Measurements from ENCODE around the gene KBTBD4. TPM values are rescaled to one million over a fixed set of nuclear protein-coding genes. Genes with fewer than 3 reads are reported as not detected.

KBTBD4 gene
- total RNA-seq, 1 experiment from 2014 or later, result 13.2 TPM

GRCh38 chr11:47541070-47541469 lies 37.7 kb downstream of the KBTBD4 start:
- Histone ChIP-seq H2AFZ (ENCODE audit: low read depth, low read length, poor library complexity, severe bottlenecking) (no peak overlapping the region), H3K36me3 (ENCODE audit: control insufficient read depth in 1 of 2, insufficient read depth in 2 of 2, low read length in 2 of 2) (no peaks in the 10 kb centered on the region; a peak in 1 of 4 replicates), H3K79me2 (ENCODE audit: insufficient read depth, low read length) (peaks cover 100% of the 10 kb centered on the region), H3K4me3 (replicated peaks in 1 of 2; ENCODE audit: low read depth in 1 of 2, low read length in 2 of 2) (no peak overlapping the region), H3K9me3 (ENCODE audit: control insufficient read depth in 1 of 2, insufficient read depth in 1 of 2, low read depth in 1 of 2, low read length in 2 of 2) (no peaks in the 10 kb centered on the region), H3K9ac (ENCODE audit: low read length) (no peak overlapping the region), H3K27me3 (ENCODE audit: insufficient read depth, low read length) (no peaks in the 10 kb centered on the region), H3K4me1 (ENCODE audit: control insufficient read depth in 1 of 2, insufficient read depth in 2 of 2, low read length in 2 of 2) (peaks cover 14 to 35% of the 10 kb centered on the region in 2 experiments; a peak in 3 of 4 replicates), H4K20me1 (ENCODE audit: insufficient read depth) (peaks cover 27% of the 10 kb centered on the region; the same call in 1 of the 2 replicates), H3K9me2 (ENCODE audit: insufficient read depth) (no peaks in the 10 kb centered on the region), H3K4me2 (ENCODE audit: low read length) (peak overlapping the region; percentile 52), H3K27ac (ENCODE audit: low read depth, low read length) (no peak overlapping the region)
- no peak for TF ChIP-seq ZNF274 (IDR thresholded peaks at IDR 0.05; ENCODE audit: low read depth, low read length)
- TF ChIP-seq EZH2 (IDR thresholded peaks at IDR 0.05), result no peak
- no peak for TF ChIP-seq YY1 (IDR thresholded peaks at IDR 0.05; ENCODE audit: extremely low read depth, insufficient replicate concordance, low read depth, low read length)
- no peak for TF ChIP-seq CTCF (IDR thresholded peaks at IDR 0.05 in 2 of 3, conservative IDR thresholded peaks at IDR 0.05 in 1 of 3; ENCODE audit: borderline replicate concordance in 1 of 3, insufficient read depth in 1 of 3, low read depth in 2 of 3, low read length in 2 of 3)
- no peak for TF ChIP-seq SP1 (IDR thresholded peaks at IDR 0.05; ENCODE audit: low read depth)
- TF ChIP-seq MAX (IDR thresholded peaks at IDR 0.05), result no peak
- TF ChIP-seq EGR1 (IDR thresholded peaks at IDR 0.05; ENCODE audit: low read depth), result no peak
- no peak for TF ChIP-seq POLR2AphosphoS5 (IDR thresholded peaks at IDR 0.05; ENCODE audit: low read depth, low read length)
- TF ChIP-seq FOSL1 (IDR thresholded peaks at IDR 0.05; ENCODE audit: low read depth), result no peak
- TF ChIP-seq REST (IDR thresholded peaks at IDR 0.05; ENCODE audit: low read depth), result no peak
- no peak for TF ChIP-seq ZFX (IDR thresholded peaks at IDR 0.05)
- no peak for TF ChIP-seq POLR2A (IDR thresholded peaks at IDR 0.05; ENCODE audit: borderline replicate concordance, extremely low read depth, insufficient read depth, insufficient read length)
- TF ChIP-seq TCF7L2 (IDR thresholded peaks at IDR 0.05; ENCODE audit: borderline replicate concordance, extremely low read depth, insufficient read depth, insufficient read length), result no peak
- no peak for TF ChIP-seq ELF1 (IDR thresholded peaks at IDR 0.05; ENCODE audit: borderline replicate concordance, low read depth)
- TF ChIP-seq ZBTB33 (IDR thresholded peaks at IDR 0.05; ENCODE audit: extremely low read depth, insufficient replicate concordance, low read length), result no peak
- TF ChIP-seq CBX3 (IDR thresholded peaks at IDR 0.05; ENCODE audit: low read depth), result no peak
- no peak for TF ChIP-seq SIN3A (IDR thresholded peaks at IDR 0.05; ENCODE audit: low read depth)
- intact Hi-C loops (cut with micrococcal nuclease), result no loop called here
- DNase-seq (ENCODE audit: low read depth, low spot score) (no peak), ATAC-seq (no peak)
- RAD21 ChIA-PET (ENCODE audit: low non-redundant PET in 1 of 2, low total read pairs in 2 of 2, uncharacterized antibody in 2 of 2, unreplicated experiment in 2 of 2), result no interaction called here
- POLR2A ChIA-PET, result no interaction called here
- no TSS peak for BruUV-seq (replicated peaks)
- CTCF ChIA-PET, result interaction anchor here (1.0 to 2.3 kb wide), 2 partner anchors 11 to 12 kb away, joined by 5 to 9 read pairs; no protein-coding TSS in a partner anchor

Measured in HCT116 (cell line).